OCI-M2 (cell line): ENCODE measurements around the gene ACTRT2.

Experiments
- DNase-seq: peaks from one replicate; lab custom pipeline; 2025; ENCODE audit not compliant: unreplicated experiment; lab: John Stamatoyannopoulos, UW

ACTRT2 gene

DNA sequence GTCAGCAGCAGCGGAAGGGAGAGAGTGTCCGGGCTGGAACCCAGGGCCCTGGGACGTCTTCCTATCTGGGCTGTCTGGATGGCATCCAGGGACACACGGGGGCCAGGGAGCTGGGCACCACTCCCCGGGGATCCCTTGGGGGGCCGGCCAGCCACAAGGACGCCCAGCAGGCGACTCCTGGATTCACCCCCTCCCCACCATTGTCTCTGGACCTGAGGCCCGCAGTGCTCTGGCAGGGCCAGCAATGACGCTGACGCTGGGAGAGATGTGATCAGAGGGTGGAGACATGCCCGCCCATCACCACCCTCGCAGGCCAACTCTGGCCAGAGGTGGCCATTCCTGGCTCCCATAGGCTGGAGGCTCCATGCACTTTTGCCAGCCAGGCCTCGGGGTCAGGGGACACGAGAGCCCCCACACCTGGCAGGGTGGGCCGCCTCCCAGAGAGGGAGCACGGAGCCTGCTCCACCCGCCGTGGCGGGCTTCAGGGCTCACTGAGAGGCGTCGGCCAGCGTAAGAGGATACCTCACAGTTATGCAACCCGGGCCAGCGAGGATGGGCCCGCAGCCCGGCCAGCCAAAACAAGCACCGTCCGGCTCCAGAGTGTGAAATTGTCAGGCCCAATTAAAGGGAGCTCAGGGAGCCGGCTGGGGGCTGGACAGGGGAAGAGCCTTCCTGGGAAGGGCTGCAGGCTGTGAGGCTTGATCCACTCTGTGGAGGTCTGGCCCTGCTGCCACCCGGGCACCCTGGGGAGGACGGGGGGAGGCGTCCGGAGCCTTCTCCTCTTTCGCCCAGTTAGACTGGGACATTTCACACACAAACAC, 10.3 kb downstream of the ACTRT2 start:
- DNase-seq = no peak

DNA sequence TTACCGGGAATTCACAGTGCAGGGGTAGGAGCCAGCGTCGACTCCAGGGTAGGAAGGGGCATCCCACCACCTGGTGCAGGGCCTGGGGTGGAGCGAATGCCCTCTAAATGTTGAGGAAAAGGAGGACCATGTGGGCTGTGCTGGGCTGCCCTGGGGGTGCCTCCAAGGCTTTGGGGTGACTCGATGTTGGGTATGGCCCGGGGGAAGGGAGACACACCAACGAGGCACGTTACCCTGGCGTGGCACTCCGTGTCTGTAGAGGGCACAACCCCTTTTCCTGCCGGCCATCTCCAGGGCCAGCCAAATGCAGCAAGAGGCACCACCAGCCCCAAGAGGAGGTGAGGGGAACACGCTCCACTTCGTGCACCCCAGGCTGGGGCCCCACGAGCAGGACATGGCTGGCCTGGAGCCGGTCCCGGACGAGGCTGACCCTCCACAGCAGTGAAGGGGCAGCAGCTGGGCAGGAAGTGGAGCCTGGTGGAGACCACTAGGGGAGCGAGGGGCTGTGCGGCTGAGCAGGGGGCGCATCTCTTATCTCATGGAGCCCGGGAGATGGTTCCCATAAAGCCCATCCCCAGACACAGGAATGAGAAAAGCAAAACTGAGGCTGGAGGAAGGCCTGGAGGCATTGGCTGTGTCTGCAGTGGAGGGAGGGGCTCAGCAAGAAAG, 11.2 kb downstream of the ACTRT2 start:
- no peak for DNase-seq

DNA sequence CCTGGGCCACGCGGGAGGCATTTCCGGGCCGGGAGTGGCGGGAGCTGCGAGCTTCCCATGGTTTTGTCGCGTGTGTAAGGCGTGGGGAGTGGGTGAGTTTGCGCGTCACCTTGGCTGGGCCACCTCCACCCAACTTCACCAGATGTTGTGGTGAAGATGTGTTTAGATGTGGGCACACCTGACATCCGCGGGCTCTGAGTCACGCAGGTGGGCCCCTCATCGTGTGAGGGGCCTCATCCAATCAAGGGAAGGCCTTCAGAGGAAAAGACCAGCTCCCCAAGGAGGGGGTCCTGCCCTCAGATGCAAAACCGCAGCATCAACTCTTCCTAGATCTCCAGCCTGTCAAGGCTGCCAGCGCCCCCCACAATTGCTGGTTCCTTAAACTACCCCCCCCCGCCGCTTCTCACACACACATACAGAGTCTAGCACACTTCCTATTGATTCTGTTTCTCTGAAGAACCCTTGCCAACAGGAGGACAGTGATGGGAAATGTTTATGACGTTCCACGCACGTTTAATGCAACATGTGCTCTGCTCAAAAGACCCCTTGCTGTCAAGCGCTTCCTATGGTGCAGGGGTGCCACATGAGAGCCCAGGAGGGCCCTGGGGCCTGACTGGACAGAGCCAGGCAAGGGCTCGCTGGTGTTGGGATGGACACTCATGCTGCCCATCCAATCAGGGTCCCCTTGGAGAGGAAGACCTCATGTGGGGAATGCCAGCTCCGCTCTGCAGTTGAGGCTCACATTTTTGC, 11.9 kb downstream of the ACTRT2 start:
- no peak for DNase-seq

DNA sequence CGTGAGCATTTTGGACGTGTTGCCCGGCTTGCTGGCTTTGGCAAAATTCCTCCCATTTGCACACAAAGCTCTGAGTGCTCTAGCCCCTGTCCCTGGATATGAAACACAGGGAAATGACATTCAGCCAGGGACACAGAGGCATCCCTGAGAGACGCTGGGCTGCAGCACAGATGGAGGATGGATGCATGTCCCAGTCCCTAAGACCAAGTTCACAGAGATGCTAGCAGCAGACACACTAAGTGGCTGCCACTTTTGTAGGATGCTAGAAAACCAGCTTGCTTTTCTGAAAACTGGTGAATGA, 12.5 kb downstream of the ACTRT2 start:
- DNase-seq = no peak

DNA sequence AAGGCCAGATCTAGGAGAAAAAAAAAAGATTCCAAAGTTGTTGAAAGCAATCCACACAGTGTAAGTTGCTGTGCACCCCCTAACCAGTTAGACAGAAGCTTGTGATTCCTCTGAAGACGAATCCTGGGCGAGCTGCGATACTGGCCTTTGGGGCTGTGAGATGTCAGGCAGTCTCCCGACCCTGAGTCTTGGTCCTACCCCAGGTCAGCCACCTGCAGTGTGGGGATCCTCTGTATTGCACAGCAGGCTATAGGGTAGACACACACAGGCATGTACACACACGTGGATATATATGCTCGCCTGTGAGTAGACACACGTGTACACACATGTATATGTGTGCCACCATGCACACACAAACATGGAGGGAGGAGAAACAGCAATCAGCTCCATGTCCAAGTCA, 12.9 kb downstream of the ACTRT2 start:
- DNase-seq = no peak

DNA sequence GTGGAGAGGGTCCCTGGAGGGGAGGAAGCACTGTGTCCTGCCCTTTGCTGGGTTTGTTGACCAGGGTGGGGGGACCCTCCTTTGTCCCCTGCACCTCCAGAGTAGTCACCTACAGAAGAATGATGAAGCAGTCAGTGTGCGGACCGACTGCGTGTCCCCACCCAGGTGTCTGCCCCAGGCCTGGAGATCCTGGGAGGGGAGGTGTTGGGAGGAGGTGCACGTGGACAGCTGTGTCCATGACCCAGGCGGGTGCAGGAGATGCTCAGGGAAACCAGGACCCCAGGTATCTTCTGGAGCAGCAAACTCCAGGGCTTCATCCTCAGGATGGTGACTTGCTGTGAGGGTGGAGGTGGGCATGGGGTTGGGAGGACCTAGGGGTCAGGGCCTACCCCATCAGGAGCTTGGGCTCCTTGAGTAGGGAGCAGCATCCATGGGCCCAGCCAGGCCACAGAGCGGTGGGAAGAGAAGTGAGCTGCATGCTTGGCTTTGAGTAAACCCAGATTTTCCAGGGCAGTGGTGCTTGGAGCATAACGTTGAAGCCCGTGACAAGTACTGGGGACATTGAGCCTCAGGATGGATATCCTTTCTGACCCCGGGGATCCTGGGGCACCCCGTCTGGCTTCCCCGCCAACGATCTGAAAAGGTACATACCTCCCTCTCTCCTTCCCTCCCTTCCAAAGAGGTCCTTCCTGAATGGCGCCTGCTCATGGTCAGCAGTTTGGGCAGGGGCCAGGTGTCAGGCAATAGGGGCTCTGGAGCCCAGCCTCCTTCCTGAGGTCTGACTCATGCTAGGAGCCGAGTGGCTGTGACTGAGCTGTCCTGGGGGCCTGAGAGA, 13.7 kb downstream of the ACTRT2 start:
- DNase-seq = no peak

DNA sequence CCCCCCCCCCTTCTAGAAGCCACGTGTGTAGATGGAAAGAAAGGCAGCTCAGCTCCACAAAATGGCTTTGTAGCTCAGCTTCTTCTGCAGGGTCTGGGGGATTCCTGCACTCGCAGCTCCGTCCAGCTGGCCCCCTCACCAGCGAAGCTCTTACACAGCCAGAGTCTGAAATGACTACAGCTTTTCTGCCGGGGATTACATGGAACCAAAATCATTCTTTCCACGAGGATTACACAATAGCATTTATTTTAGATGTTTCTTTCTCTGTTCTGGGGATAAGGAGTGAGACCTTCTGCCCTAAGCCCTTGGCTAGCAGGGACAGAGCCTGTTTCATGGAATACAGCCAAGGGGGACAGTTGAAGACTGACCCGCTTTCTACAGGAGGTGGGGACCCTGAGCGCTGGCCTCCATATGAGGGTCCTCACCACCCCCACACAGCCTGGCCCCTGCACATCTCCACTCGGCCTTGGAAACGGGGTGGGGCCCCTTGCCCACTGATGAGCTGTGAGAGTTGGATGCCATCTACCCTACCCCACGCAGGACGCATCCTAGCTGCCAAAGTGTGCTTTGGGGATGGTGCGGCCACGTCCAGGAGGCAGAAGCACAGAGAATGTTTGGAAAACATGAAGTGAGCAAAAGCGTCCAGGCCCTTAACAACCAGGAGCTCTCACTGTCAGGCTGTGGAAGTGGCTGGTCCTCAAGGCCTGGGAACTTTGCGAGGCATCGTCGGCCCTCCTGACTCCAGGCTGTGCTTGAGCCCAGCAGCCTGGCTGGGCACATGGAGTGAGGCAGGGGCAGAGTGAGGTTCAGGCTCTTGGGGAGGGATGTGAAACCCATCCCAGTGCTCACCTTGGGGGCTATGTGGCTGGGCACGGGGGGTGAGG, 14.5 kb downstream of the ACTRT2 start:
- no peak for DNase-seq

DNA sequence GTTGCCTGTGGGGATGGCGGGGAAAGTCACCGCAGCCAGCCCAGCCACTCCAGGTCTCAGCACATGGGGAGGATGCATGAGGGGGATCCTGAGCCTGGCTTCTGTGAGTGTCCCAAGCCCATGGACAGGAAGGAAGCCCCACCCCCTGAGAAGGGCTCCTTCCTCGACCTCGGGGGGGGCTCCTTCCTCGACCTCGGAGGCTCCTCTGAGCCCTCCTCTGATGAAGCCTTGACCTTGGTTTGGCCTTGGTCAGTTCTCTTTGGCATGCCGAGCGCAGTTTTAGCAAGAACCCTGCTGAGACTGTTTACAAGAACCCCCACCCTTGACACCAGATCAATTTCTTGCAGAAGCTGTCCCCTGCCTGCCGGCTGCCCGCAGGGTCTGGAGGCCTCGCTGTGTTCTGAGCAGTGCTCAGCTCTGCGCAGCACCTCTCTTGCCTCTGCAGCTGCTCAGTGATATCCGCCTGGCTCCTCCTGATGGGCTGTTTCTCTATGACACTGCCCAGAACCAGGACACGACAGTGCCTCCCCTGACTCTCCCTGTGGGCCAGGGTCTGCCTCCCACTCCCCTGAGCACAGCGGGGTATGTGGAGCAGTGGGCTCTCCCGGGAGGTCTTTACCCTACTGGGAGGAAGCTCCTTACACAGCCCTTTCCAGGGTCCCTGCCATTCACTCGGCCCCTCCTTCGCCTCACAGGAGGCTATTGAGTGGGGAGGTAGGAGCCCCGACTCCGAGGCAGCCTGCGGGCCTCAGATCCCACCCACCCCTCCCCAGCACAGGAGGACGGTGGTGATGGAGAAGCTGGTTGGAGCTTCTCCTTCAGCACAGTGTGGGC, 15.4 kb downstream of the ACTRT2 start:
- no peak for DNase-seq

DNA sequence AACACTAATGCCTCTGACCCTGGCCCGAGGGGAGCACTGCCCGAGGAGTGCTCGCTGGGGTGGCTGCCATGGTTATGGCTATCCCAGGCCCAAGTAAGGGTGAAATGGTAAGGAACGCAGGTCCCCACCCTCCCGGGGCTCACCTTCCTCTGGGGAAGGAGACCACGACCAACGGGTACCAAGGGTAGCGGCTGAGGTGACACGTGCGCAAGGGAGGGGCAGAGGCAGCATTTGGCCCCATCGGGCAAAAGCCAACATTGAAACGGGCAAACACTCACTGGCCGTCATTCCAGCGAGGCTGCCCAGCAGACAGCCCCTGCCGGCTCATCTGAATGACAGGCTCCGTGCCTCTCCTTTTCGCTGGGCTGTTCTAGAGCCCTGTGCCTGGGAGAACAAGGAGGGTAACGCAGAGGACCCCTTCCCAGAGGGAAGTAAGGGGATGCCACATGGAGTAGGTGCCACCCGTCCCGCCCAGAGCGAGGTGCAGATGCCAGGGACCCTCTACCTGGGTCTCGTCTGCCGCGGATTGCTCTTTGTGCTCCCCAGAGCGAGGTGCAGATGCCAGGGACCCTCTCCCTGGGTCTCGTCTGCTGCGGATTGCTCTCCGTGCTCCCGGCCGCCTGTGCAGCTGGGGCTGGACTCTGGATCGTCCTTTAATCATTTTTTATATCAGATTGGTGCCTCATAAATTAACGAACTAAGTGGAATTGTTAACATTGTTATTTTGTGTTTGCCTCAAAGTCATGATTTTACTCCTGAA, 16.2 kb downstream of the ACTRT2 start:
- no peak for DNase-seq

DNA sequence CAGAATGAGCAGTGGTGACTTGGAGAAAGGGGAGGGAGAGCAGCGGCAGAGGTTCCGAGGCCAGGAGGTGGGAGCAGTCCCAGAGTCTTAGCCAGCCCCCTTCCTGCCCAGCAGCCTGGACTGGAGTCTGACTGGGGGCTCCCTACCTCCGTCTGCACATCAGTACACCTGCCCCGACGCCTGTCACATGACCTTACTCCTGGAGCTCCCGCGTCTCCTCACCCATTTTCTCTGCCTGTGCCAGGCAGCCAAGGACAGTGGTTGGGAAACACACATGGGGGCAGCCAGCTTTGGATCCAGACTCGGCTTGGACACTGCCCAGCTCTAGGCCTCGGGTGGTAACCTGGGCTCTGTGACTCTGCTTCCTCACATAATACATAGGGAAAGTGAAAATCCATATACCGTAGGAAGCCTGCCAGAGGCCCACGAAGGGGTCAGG, 16.9 kb downstream of the ACTRT2 start:
- DNase-seq = no peak

DNA sequence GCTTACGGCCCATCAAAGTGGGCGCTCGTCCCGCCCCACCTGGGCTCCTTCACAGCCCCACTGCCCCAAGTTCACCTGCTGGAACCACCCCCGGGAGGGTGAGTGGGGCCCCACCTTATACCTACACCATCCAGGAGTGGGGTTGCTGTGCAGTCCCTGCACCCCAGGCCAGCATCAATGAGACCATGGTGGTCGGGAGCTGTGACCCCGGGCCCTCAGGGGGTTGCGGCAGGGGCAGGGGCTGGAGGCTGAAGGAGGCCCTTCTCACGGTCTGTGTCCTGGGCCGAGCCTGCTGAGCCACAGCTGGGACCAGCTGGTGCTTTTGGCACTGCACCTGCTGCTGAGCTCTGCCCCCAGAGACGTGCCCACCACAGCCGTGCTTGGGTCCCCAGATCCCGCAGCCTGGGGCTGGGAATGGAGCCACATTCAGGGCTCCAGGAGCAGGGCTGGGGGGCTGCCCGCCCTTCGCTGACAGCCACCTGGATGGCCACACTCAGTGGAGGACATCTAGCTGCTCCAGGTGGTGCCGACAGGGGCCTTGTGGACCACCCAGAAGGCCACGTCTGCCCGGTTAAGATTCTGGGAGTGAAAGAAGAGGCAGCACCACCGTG, 17.4 kb downstream of the ACTRT2 start:
- no peak for DNase-seq

DNA sequence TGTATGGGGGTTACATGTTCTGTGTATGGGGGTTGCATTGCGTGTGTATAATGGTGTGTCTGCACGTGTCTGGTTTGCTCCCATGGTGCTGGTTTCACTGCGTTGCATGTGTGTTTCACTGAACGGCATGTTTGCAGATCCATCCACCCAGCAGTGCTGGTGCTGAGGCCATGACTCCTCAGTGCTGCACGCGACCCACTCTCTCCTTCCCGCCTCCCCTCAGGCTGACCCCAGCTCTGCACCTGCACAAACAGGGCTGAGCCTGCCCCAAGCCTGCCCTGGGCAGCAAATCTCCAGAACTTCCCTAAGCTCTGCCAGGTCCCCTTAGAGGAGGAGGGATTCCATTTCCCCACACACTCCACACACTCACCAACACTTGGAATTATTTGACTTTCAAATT, 18.7 kb downstream of the ACTRT2 start:
- no peak for DNase-seq

DNA sequence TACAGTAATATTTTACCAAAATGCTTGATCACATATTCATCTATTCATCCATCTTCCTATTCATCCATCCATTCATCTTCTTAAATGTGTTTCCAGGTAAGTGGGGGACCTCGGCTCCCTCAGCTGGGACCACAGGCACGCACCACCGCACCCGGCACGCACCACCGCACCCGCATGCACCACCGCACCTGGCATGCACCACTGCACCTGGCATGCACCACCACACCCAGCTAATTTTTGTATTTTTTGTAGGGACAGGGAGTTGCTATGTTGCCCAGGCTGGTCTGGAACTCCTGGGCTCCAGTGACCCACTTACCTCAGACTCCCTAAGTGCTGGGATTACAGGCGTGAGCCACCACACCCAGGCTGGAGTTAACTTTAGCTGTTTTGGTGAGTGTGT, 21.2 kb downstream of the ACTRT2 start:
- no peak for DNase-seq

DNA sequence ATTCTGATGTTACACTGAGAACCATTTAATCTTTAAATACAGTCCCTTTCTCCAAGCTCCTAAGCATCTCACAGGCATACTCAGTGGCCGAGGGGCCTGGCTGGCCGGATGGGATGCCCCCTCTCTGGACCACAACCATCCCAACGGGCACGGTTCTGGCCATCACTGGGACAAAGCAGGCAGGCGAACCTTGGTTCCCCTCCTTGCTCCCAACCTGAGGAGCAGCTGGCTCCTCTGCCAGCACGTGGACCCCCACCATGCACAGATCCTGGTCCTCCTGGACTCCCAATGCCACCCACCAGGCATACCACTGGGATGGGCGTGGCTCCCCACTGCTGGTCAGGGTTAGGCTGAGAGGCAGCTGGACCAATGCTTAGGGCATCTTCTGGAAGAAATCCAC, 27.9 kb downstream of the ACTRT2 start:
- no peak for DNase-seq

DNA sequence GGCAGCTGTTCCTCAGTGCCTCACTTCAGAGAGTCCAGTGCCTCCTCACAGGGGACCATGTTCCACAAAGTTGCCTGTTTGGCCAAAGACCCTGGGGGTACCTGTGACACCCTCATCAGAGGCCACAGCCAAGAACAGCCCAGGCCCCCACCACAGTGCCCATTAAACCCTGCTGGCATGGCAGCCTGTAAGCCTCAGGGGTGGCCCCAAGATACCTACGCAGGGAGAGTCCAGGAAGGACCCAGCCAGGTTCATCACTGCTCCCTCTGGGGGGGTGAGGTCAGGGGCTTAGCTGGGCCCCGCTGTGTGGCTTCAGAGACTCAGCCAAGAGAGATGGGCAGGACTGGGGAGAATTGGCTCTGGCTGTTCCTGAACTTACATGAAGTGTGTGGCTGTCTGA, 28.6 kb downstream of the ACTRT2 start:
- DNase-seq = no peak

DNA sequence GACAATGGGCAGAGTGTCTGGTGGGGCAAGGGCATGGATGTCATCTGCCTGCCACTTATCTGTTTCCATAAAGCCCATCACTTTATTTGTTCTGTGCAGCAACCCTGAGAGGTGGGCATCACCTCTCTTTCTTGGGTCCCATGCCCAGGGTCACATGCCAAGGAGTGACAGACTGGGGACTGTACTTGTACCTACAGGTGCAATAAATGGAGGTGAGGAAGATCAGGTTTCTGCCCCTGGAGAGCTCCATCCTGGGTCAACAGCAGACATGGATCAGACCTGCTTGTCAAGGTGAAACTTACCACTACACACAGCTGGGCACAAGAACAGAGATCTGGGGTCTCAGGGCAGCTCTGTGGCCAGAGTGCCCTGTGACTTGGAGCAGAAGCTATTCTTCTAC, 29.3 kb downstream of the ACTRT2 start:
- no peak for DNase-seq

DNA sequence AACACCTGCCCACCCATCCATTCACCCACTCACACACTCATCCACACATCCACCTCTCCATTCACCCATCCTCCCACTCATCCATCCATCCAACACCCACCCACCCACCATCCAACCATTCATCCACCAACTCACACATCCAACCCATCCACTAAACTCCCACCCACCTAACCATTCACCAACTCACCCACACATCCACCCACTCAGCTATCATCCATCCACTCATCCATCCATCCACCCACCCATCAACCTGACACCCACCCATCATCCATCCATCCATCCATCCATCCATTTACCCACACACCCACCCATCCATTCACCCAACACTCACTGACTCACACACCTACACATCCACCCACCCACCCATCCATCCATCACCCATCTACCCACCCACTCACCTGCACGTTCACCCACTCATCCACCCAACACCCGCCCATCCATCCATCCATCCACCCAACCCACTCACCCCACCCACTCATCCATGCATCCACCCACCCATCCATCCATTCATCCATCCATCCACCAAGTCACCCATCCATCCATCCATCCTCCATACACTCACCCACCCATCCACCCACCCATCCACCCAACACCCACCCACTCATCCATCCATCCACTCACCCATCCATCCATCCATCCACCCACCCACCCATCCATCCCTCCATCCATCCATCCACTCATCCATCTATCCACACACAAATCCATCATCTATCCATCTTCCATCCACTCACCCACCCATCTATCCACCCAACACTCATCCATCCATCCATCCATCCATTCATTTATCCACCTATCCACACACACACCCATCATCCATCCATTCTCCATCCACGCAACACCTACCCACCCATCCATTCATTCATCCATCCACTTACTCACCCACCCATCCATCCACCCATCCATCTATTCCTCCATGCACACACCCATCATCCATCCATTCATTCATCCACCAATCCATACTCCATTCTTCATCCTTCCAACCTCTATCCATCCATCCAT, 30.3 kb downstream of the ACTRT2 start:
- DNase-seq = no peak
